ENCODE measurements around the gene MAP3K15.

- TF ChIP-seq CTCF (IDR thresholded peaks at IDR 0.05 in 8 of 11, conservative IDR thresholded peaks at IDR 0.05 in 3 of 11) = no peak
- no peak for TF ChIP-seq POLR2AphosphoS5 (IDR thresholded peaks at IDR 0.05)
Measured at GRCh38 chrX:19543951-19544381, 28.7 kb upstream of the MAP3K15 start.

All from spleen (tissue), 7 donors.